ENCODE data around the gene IFITM10. TPM values are rescaled to one million over a fixed set of nuclear protein-coding genes. Genes with fewer than 3 reads are reported as not detected.

IFITM10 gene
- total RNA-seq, 4 donors from 2014 or later = 0.42 to 0.58 (median 0.54) TPM

DNA sequence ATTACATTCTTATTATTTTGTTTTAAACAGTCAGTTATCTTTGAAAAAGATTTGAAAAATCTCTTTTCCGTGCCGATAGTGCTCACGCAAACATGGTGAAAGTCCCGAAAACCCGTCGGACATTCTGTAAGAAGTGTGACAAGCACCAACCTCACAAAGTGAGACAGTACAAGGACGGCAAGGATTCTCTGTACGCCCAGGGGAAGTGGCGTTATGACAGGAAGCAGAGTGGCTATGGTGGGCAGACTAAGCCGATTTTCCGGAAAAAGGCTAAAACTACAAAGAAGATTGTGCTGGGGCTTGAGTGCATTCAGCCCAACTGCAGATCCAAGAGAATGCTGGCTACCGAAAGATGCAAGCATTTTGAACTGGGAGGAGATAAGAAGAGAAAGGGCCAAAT lies 42.1 kb upstream of the IFITM10 start:
- Histone ChIP-seq H3K27ac (replicated peaks in 1 of 4) (no peak overlapping the region), H3K4me1 (no peaks in the 10 kb centered on the region), H3K9me3 (peaks cover 0 to 6% (median 0%) of the 10 kb centered on the region in 4 donors), H3K36me3 (no peaks in the 10 kb centered on the region), H3K27me3 (peaks cover 0 to 44% (median 0%) of the 10 kb centered on the region in 4 donors), H3K4me3 (no peak overlapping the region)
- intact Hi-C loops (cut with DNase I) = no loop called here
- TF ChIP-seq EP300 (IDR thresholded peaks at IDR 0.05) = no peak
- no peak for TF ChIP-seq POLR2AphosphoS5 (IDR thresholded peaks at IDR 0.05)
- TF ChIP-seq POLR2A (IDR thresholded peaks at IDR 0.05; ENCODE audit: low read depth) = no peak
- TF ChIP-seq, protein P1, sequence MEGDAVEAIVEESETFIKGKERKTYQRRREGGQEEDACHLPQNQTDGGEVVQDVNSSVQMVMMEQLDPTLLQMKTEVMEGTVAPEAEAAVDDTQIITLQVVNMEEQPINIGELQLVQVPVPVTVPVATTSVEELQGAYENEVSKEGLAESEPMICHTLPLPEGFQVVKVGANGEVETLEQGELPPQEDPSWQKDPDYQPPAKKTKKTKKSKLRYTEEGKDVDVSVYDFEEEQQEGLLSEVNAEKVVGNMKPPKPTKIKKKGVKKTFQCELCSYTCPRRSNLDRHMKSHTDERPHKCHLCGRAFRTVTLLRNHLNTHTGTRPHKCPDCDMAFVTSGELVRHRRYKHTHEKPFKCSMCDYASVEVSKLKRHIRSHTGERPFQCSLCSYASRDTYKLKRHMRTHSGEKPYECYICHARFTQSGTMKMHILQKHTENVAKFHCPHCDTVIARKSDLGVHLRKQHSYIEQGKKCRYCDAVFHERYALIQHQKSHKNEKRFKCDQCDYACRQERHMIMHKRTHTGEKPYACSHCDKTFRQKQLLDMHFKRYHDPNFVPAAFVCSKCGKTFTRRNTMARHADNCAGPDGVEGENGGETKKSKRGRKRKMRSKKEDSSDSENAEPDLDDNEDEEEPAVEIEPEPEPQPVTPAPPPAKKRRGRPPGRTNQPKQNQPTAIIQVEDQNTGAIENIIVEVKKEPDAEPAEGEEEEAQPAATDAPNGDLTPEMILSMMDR (IDR thresholded peaks at IDR 0.05) = no peak
- no peak for DNase-seq (ENCODE audit: extremely low spot score)
- WGBS = 69% methylated on average over 12 of the region's 12 CpGs

DNA sequence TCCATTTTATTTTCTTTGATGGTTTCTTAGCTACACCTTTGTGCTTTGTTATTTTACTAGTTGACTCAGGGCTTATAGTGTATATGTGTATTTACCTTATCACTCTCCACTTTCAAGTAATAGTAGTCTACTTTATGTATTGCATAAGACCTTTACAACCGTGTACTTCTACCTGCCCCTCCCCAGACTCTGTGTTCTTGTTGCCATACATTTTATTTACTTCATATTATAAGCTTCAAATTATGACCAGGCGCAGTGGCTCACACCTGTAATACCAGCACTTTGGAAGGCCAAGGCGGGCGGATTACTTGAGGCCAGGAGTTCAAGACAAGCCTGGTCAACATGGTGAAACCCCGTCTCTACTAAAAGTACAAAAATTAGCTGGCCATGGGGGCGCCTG lies 41.5 kb upstream of the IFITM10 start:
- WGBS = 83% methylated on average over 6 of the region's 6 CpGs
- H3K9me3 ChIP-seq = peaks cover 0 to 6% (median 0%) of the 10 kb centered on the region in 4 donors
- TF ChIP-seq POLR2A (IDR thresholded peaks at IDR 0.05; ENCODE audit: low read depth) = no peak
- TF ChIP-seq, protein P1 (IDR thresholded peaks at IDR 0.05) = no peak
- no peak for TF ChIP-seq POLR2AphosphoS5 (IDR thresholded peaks at IDR 0.05)
- TF ChIP-seq EP300 (IDR thresholded peaks at IDR 0.05) = no peak
- peaks cover 0 to 38% (median 0%) of the 10 kb centered on the region in 4 donors for H3K27me3 ChIP-seq
- intact Hi-C loops (cut with DNase I) = no loop called here
- H3K4me1 ChIP-seq = no peaks in the 10 kb centered on the region
- H3K36me3 ChIP-seq = no peaks in the 10 kb centered on the region
- DNase-seq (ENCODE audit: extremely low spot score) = no peak
- no peak overlapping the region for H3K27ac ChIP-seq (replicated peaks in 1 of 4)
- no peak overlapping the region for H3K4me3 ChIP-seq

DNA sequence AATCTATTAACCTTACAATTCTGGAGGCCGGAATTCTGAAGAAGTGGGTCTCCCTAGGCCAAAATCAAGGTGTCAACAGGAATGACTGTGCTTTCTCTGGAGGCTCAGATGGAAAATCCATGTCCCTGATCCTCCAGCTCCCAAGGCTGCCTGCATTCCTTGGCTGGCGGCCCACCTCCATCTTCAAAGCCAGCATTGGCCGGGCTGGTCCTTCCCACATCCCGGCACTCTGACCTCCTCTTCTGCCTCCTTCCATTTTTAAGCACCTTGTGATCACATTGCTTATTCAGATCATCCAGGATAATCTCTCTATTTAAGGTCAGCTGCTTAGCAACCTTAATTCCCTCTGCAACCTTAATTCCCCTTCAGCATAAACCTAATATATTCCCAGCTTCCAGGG lies 36.1 kb upstream of the IFITM10 start:
- Histone ChIP-seq H3K9me3 (peaks cover 0 to 6% (median 0%) of the 10 kb centered on the region in 4 donors), H3K36me3 (no peaks in the 10 kb centered on the region), H3K4me3 (no peak overlapping the region), H3K4me1 (peaks cover 0 to 3% (median 1%) of the 10 kb centered on the region in 4 donors), H3K27ac (replicated peaks in 1 of 4) (no peak overlapping the region), H3K27me3 (peaks cover 0 to 24% (median 0%) of the 10 kb centered on the region in 4 donors)
- WGBS = 89% methylated on average over 4 of the region's 4 CpGs
- intact Hi-C loops (cut with DNase I) = no loop called here
- no peak for DNase-seq (ENCODE audit: extremely low spot score)
- TF ChIP-seq EP300 (IDR thresholded peaks at IDR 0.05) (no peak), POLR2A (IDR thresholded peaks at IDR 0.05; ENCODE audit: low read depth) (no peak), POLR2AphosphoS5 (IDR thresholded peaks at IDR 0.05) (no peak)
- TF ChIP-seq, protein P1 (IDR thresholded peaks at IDR 0.05) = no peak

DNA sequence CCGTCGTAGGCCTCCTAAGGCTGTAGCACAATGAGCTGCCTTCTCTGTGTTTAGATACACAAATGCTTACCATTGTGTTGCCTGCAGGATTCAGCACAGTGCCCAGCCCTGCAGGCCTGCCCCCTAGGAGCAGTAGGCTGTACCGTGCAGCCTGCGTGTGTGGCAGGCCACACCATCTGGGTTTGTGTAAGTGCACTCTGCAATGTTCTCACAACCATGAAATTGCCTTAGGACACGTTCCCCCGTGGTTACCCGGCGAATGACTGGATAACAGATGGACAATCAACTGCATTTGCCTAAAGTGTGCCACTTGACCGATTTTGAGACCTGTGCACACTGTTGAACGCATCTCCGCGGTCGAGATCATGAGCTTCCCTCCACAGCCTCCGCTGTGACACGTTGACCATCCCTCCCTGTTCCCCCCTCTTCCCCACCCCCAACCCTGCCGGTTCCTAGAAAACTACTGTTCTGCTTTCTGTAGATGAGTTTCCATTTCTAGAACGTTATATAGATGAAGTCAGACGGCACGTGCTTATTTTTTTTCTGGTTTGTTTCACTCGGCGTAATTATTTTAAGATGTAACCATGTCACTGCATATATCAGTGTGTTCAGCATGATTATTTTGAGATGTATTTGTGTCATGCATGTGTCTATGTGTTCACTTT lies 35.5 kb upstream of the IFITM10 start:
- Histone ChIP-seq H3K36me3 (no peaks in the 10 kb centered on the region), H3K27ac (replicated peaks in 1 of 4) (no peak overlapping the region), H3K4me3 (no peak overlapping the region), H3K4me1 (peaks cover 0 to 6% (median 1%) of the 10 kb centered on the region in 4 donors), H3K9me3 (peaks cover 0 to 6% (median 0%) of the 10 kb centered on the region in 4 donors), H3K27me3 (peaks cover 0 to 21% (median 0%) of the 10 kb centered on the region in 4 donors)
- WGBS = 72% methylated on average over 21 of the region's 21 CpGs
- TF ChIP-seq, protein P1 (IDR thresholded peaks at IDR 0.05) = no peak
- TF ChIP-seq POLR2A (IDR thresholded peaks at IDR 0.05; ENCODE audit: low read depth) (no peak), POLR2AphosphoS5 (IDR thresholded peaks at IDR 0.05) (no peak), EP300 (IDR thresholded peaks at IDR 0.05) (no peak)
- intact Hi-C loops (cut with DNase I) = no loop called here
- no peak for DNase-seq (ENCODE audit: extremely low spot score)

Measured in esophagus muscularis mucosa (tissue), 4 donors.